Neutrophil (primary cell): ENCODE measurements around the gene C2orf42.
A peak's percentile ranks its signal among the peaks of the same experiment; 100 is the strongest.

Source experiments
- H3K27ac ChIP-seq: fragments of 200-600 bp; sonication (generic); 2 replicates; pipeline ENCODE4 v1.5.1; 2016; ENCODE audit warnings: mild to moderate bottlenecking, moderate library complexity
- H3K27me3 ChIP-seq: fragments of 200-600 bp; sonication (generic); 2 replicates; pipeline ENCODE4 v1.6.0; 2016; ENCODE audit warnings: mild to moderate bottlenecking
- H3K36me3 ChIP-seq: fragments of 200-600 bp; sonication (generic); 2 replicates; pipeline ENCODE4 v1.5.1; 2017
- H3K4me1 ChIP-seq, 2 experiments: fragments of 200-600 bp in 1 of 2; sonication (generic) in 1 of 2; 1 replicate in 1 of 2; 2 replicates in 1 of 2; pipeline versions ENCODE4 v1.5.1 to v1.6.1; 2013 to 2016; ENCODE audit warnings: low read depth in 1 of 2, low read length in 1 of 2, mild to moderate bottlenecking in 1 of 2, moderate library complexity in 1 of 2; ENCODE audit not compliant: control insufficient read depth in 1 of 2, insufficient read depth in 1 of 2
- H3K4me3 ChIP-seq, 2 experiments: fragments of 200-600 bp in 1 of 2; sonication (generic) in 1 of 2; 1 replicate in 1 of 2; 2 replicates in 1 of 2; pipeline ENCODE4 v1.5.1; 2013 to 2016; ENCODE audit warnings: low read depth in 1 of 2, low read length in 1 of 2, mild to moderate bottlenecking in 1 of 2, moderate library complexity in 1 of 2
- H3K9me3 ChIP-seq: fragments of 200-600 bp; sonication (generic); 2 replicates; pipeline ENCODE4 v1.5.1; 2016
- CTCF ChIP-seq: fragments of 200-600 bp; sonication (generic); IDR thresholded peaks from 2 replicates; pipeline ENCODE4 v1.5.1; 2016; ENCODE audit warnings: antibody characterized with exemption

C2orf42 gene

GRCh38 chr2:70124983-70125480 is 65.8 kb downstream of the C2orf42 start:
- no peak for TF ChIP-seq CTCF
- peaks cover 64 to 68% of the 10 kb centered on the region in 2 experiments for H3K4me1 ChIP-seq

GRCh38 chr2:70123829-70124116 is 67.0 kb downstream of the C2orf42 start:
- Histone ChIP-seq H3K27ac (peak overlapping the region; percentile 99), H3K4me3 (peak overlapping the region; percentile 71 to 79), H3K9me3 (no peaks in the 10 kb centered on the region), H3K27me3 (no peaks in the 10 kb centered on the region), H3K4me1 (peaks cover 68 to 72% of the 10 kb centered on the region in 2 experiments), H3K36me3 (no peaks in the 10 kb centered on the region)
- TF ChIP-seq CTCF, result no peak

More at GRCh38 chr2:70124983-70125480, 65.8 kb downstream of the C2orf42 start:
- Histone ChIP-seq H3K9me3 (no peaks in the 10 kb centered on the region), H3K36me3 (no peaks in the 10 kb centered on the region), H3K27me3 (no peaks in the 10 kb centered on the region), H3K27ac (peak overlapping the region; percentile 99), H3K4me3 (peak overlapping the region; percentile 71 to 79)

- no peak for TF ChIP-seq CTCF
- Histone ChIP-seq H3K9me3 (no peaks in the 10 kb centered on the region), H3K4me3 (peak overlapping the region; percentile 71 to 79), H3K36me3 (no peaks in the 10 kb centered on the region), H3K27ac (peak overlapping the region; percentile 99), H3K27me3 (no peaks in the 10 kb centered on the region), H3K4me1 (peaks cover 70% of the 10 kb centered on the region in 2 experiments)
These were observed 67.6 kb downstream of the C2orf42 start for GRCh38 chr2:70123051-70123828.

- H3K27me3 ChIP-seq, result no peaks in the 10 kb centered on the region
- H3K27ac ChIP-seq, result peak overlapping the region; percentile 99
- no peaks in the 10 kb centered on the region for H3K36me3 ChIP-seq
- no peak overlapping the region for H3K4me3 ChIP-seq
- H3K9me3 ChIP-seq, result no peaks in the 10 kb centered on the region
- no peak for TF ChIP-seq CTCF
- peaks cover 65% of the 10 kb centered on the region in 2 experiments for H3K4me1 ChIP-seq
These were observed 68.3 kb downstream of the C2orf42 start for GRCh38 chr2:70122470-70122869.

- TF ChIP-seq CTCF, result no peak
- H3K4me3 ChIP-seq, result no peak overlapping the region
- no peaks in the 10 kb centered on the region for H3K36me3 ChIP-seq
- H3K27ac ChIP-seq, result peak overlapping the region; percentile 99
- peaks cover 60 to 61% of the 10 kb centered on the region in 2 experiments for H3K4me1 ChIP-seq
- no peaks in the 10 kb centered on the region for H3K27me3 ChIP-seq
- no peaks in the 10 kb centered on the region for H3K9me3 ChIP-seq
These were observed 69.0 kb downstream of the C2orf42 start for GRCh38 chr2:70121627-70122372.
